HCT116 (cell line): Measurements from ENCODE around the gene SCAF1. TPM values are rescaled to one million over a fixed set of nuclear protein-coding genes. Genes with fewer than 3 reads are reported as not detected.
A peak's percentile ranks its signal among the peaks of the same experiment; 100 is the strongest.

Experiments used
- ATAC-seq: fragments of 200-7000 bp; cut with Tn5 transposase; 2 replicates; pipeline ENCODE4 v1.9.1; 2020; ENCODE audit warnings: mild to moderate bottlenecking, moderate library complexity
- BruUV-seq: library from RNA; stranded (reverse); fragments of 400-500 nt; replicated peaks from 2 replicates; lab custom pipeline; 2021; lab: Mats Ljungman, UMichigan
- CTCF ChIA-PET: fragments of 300-600 bp; sonication (Branson Sonifier 250); formaldehyde crosslinking; loops from one replicate; lab custom pipeline; 2021; ENCODE audit warnings: antibody characterized with exemption; lab: Charles Lee
- POLR2A ChIA-PET: fragments of 300-600, 350-600 bp; sonication (Branson Sonifier 250); formaldehyde crosslinking; loops from one replicate; lab custom pipeline; 2021; ENCODE audit warnings: antibody characterized with exemption; lab: Charles Lee
- RAD21 ChIA-PET, 2 experiments: fragments of 300-600 bp; sonication (Branson Sonifier 250); formaldehyde crosslinking; loops; one replicate each; lab custom pipeline; 2023; ENCODE audit warnings: low total read pairs in 2 of 2; ENCODE audit not compliant: uncharacterized antibody in 2 of 2, unreplicated experiment in 2 of 2, low non-redundant PET in 1 of 2; lab: Charles Lee
- DNase-seq: peaks from one replicate; pipeline ENCODE4 v3.0.0-alpha.2; 2010; ENCODE audit warnings: low read depth, low spot score
- H2AFZ ChIP-seq: fragments of 200-600 bp; shearing (Covaris generic), sonication (generic); 2 replicates; pipeline ENCODE4 v1.6.1; 2017; ENCODE audit warnings: low read depth, mixed run types, mixed read lengths, antibody characterized with exemption, low read length; ENCODE audit not compliant: poor library complexity, severe bottlenecking
- H3K27ac ChIP-seq: 2 replicates; pipeline ENCODE4 v1.5.1; 2012; ENCODE audit warnings: low read depth, low read length
- H3K27me3 ChIP-seq: fragments of 200-600 bp; sonication (generic); 2 replicates; pipeline ENCODE4 v1.6.1; 2016; ENCODE audit warnings: mixed run types, low read length, mixed read lengths; ENCODE audit not compliant: insufficient read depth
- H3K36me3 ChIP-seq, 2 experiments: fragments of 200-500 bp in 1 of 2; fragments of 200-600 bp in 1 of 2; sonication (Bioruptor generic) in 1 of 2; sonication (generic) in 1 of 2; 2 replicates each; pipeline versions ENCODE4 v1.5.1 to v1.6.1; 2014 to 2016; ENCODE audit warnings: low read length in 2 of 2, inconsistent platforms in 1 of 2, mixed read lengths in 1 of 2, mixed run types in 1 of 2; ENCODE audit not compliant: insufficient read depth in 2 of 2, control insufficient read depth in 1 of 2
- H3K4me1 ChIP-seq, 2 experiments: fragments of 200-600 bp in 1 of 2; sonication (generic) in 1 of 2; 2 replicates each; pipeline versions ENCODE4 v1.5.1 to v1.6.1; 2012 to 2017; ENCODE audit warnings: low read length in 2 of 2, inconsistent platforms in 1 of 2, mild to moderate bottlenecking in 1 of 2, mixed read lengths in 1 of 2, mixed run types in 1 of 2, moderate library complexity in 1 of 2; ENCODE audit not compliant: insufficient read depth in 2 of 2, control insufficient read depth in 1 of 2
- H3K4me2 ChIP-seq: fragments of 200-600 bp; sonication (generic); 2 replicates; pipeline ENCODE4 v1.6.1; 2017; ENCODE audit warnings: mixed run types, low read length, mixed read lengths
- H3K4me3 ChIP-seq, 2 experiments: fragments of 200-600 bp in 1 of 2; sonication (generic) in 1 of 2; replicated peaks in 1 of 2; 2 replicates each; pipeline ENCODE4 v1.5.1; 2011 to 2016; ENCODE audit warnings: low read length in 2 of 2, control low read depth in 1 of 2, low read depth in 1 of 2, mild to moderate bottlenecking in 1 of 2, mixed read lengths in 1 of 2, mixed run types in 1 of 2
- H3K79me2 ChIP-seq: fragments of 200-600 bp; sonication (generic); 2 replicates; pipeline ENCODE4 v1.6.1; 2017; ENCODE audit warnings: mild to moderate bottlenecking, mixed run types, low read length, moderate library complexity, mixed read lengths; ENCODE audit not compliant: insufficient read depth
- H3K9ac ChIP-seq: fragments of 200-600 bp; sonication (generic); 2 replicates; pipeline ENCODE4 v1.6.1; 2016; ENCODE audit warnings: low read length, mixed read lengths
- H3K9me2 ChIP-seq: fragments of 200-600 bp; sonication (generic), shearing (Covaris generic); 2 replicates; pipeline ENCODE4 v1.6.1; 2017; ENCODE audit warnings: mixed run types, mild to moderate bottlenecking, moderate library complexity; ENCODE audit not compliant: insufficient read depth
- H3K9me3 ChIP-seq, 2 experiments: fragments of 200-500 bp in 1 of 2; fragments of 200-600 bp in 1 of 2; sonication (Bioruptor generic) in 1 of 2; sonication (generic) in 1 of 2; 2 replicates each; pipeline ENCODE4 v1.6.1; 2014 to 2017; ENCODE audit warnings: low read length in 2 of 2, mixed read lengths in 2 of 2, inconsistent platforms in 1 of 2, low read depth in 1 of 2, mild to moderate bottlenecking in 1 of 2, mixed run types in 1 of 2, moderate library complexity in 1 of 2; ENCODE audit not compliant: control insufficient read depth in 1 of 2, insufficient read depth in 1 of 2
- H4K20me1 ChIP-seq: fragments of 200-600 bp; sonication (generic), shearing (Covaris generic); 2 replicates; pipeline ENCODE4 v1.6.1; 2017; ENCODE audit warnings: mixed run types, mild to moderate bottlenecking, moderate library complexity; ENCODE audit not compliant: insufficient read depth
- CEBPB ChIP-seq: IDR thresholded peaks from 2 replicates; pipeline ENCODE4 v1.6.1; 2012; ENCODE audit warnings: low read depth
- EGR1 ChIP-seq: IDR thresholded peaks from 2 replicates; pipeline ENCODE4 v1.6.1; 2012; ENCODE audit warnings: low read depth
- ELF1 ChIP-seq: IDR thresholded peaks from 2 replicates; pipeline ENCODE4 v1.6.1; 2012; ENCODE audit warnings: low read depth, borderline replicate concordance
- RAD21 ChIP-seq: IDR thresholded peaks from 2 replicates; pipeline ENCODE4 v1.6.1; 2012; ENCODE audit warnings: low read depth, mild to moderate bottlenecking
- SP1 ChIP-seq: IDR thresholded peaks from 2 replicates; pipeline ENCODE4 v1.6.1; 2012; ENCODE audit warnings: low read depth
- TCF7L2 ChIP-seq: IDR thresholded peaks from 2 replicates; pipeline ENCODE4 v1.7.0; 2011; ENCODE audit warnings: borderline replicate concordance, inconsistent platforms; ENCODE audit not compliant: insufficient read depth, insufficient read length; ENCODE audit errors: extremely low read depth
- YY1 ChIP-seq: IDR thresholded peaks from 2 replicates; pipeline ENCODE4 v1.6.1; 2011; ENCODE audit warnings: low read length, low read depth, moderate library complexity, mild to moderate bottlenecking; ENCODE audit not compliant: insufficient replicate concordance; ENCODE audit errors: extremely low read depth
- ZBTB33 ChIP-seq: IDR thresholded peaks from 2 replicates; pipeline ENCODE4 v1.6.1; 2011; ENCODE audit warnings: mild to moderate bottlenecking, low read length, moderate library complexity; ENCODE audit not compliant: insufficient replicate concordance; ENCODE audit errors: extremely low read depth
- intact Hi-C: fragments of 100-400 bp; cut with micrococcal nuclease; formaldehyde crosslinking; loops from 2 replicates; pipeline ENCODE4 v1.10.0; 2022
- total RNA-seq: library from RNA; stranded (reverse); gene quantifications from one replicate; pipeline ENCODE4 v1.2.1, GENCODE V29; 2021; ENCODE audit not compliant: unreplicated experiment
- TF ChIP-seq, protein P1 (sequence below), 3 experiments: fragments of 200-600 bp in 1 of 3; sonication (generic) in 1 of 3; IDR thresholded peaks in 2 of 3; conservative IDR thresholded peaks in 1 of 3; 2 replicates each; pipeline ENCODE4 v1.5.1; 2012 to 2017; ENCODE audit warnings: low read depth in 2 of 3, low read length in 2 of 3, antibody characterized with exemption in 1 of 3, borderline replicate concordance in 1 of 3, control low read depth in 1 of 3, mild to moderate bottlenecking in 1 of 3, mixed read lengths in 1 of 3, mixed run types in 1 of 3, moderate library complexity in 1 of 3; ENCODE audit not compliant: insufficient read depth in 1 of 3

Gene SCAF1
- total RNA-seq, 1 experiment from 2014 or later, result 96.8 TPM

GRCh38 chr19:49700563-49700962, 58.6 kb downstream of the SCAF1 start:
- Histone ChIP-seq H3K9me3 (no peaks in the 10 kb centered on the region), H3K27ac (no peak overlapping the region), H2AFZ (no peak overlapping the region), H3K4me3 (no peak overlapping the region), H4K20me1 (no peaks in the 10 kb centered on the region)
- no TSS peak for BruUV-seq
- CTCF ChIA-PET, result no interaction called here
- DNase-seq, result no peak
- TF ChIP-seq ELF1, result no peak
- no peak for TF ChIP-seq YY1
- no peak for TF ChIP-seq RAD21
- TF ChIP-seq TCF7L2, result no peak
- no peak for TF ChIP-seq EGR1
- TF ChIP-seq CEBPB, result no peak
- TF ChIP-seq ZBTB33, result no peak
- no peak for TF ChIP-seq SP1
- TF ChIP-seq, protein P1, sequence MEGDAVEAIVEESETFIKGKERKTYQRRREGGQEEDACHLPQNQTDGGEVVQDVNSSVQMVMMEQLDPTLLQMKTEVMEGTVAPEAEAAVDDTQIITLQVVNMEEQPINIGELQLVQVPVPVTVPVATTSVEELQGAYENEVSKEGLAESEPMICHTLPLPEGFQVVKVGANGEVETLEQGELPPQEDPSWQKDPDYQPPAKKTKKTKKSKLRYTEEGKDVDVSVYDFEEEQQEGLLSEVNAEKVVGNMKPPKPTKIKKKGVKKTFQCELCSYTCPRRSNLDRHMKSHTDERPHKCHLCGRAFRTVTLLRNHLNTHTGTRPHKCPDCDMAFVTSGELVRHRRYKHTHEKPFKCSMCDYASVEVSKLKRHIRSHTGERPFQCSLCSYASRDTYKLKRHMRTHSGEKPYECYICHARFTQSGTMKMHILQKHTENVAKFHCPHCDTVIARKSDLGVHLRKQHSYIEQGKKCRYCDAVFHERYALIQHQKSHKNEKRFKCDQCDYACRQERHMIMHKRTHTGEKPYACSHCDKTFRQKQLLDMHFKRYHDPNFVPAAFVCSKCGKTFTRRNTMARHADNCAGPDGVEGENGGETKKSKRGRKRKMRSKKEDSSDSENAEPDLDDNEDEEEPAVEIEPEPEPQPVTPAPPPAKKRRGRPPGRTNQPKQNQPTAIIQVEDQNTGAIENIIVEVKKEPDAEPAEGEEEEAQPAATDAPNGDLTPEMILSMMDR (IDR thresholded peaks at IDR 0.05 in 2 of 3, conservative IDR thresholded peaks at IDR 0.05 in 1 of 3; ENCODE audit: borderline replicate concordance in 1 of 3, insufficient read depth in 1 of 3, low read depth in 2 of 3, low read length in 2 of 3), result no peak
- TF ChIP-seq, all 23 proteins: peak for 0
- Histone ChIP-seq H3K36me3 (no peaks in the 10 kb centered on the region), H3K9ac (no peak overlapping the region), H3K27me3 (no peaks in the 10 kb centered on the region), H3K4me2 (no peak overlapping the region), H3K4me1 (peaks cover 4 to 14% of the 10 kb centered on the region in 2 experiments; a peak in 3 of 4 replicates), H3K9me2 (no peaks in the 10 kb centered on the region), H3K79me2 (no peaks in the 10 kb centered on the region)
- ATAC-seq, result peak; percentile 45
- POLR2A ChIA-PET, result interaction anchor here (1.2 kb wide), 1 partner anchor 17 kb away, joined by 5 read pairs; no protein-coding TSS in a partner anchor
- RAD21 ChIA-PET, result no interaction called here
- intact Hi-C loops, result no loop called here
